HL-60 (cell line): ENCODE results near the gene MACROD1.

Experiments
- DNase-seq, 2 experiments: peaks; one replicate each; pipeline ENCODE4 v3.0.0-alpha.2; 2010 to 2020; ENCODE audit warnings: low read depth in 1 of 2, low spot score in 1 of 2
- H3K27ac ChIP-seq: fragments of 250-450 bp; sonication (Bioruptor Pico); replicated peaks from 2 replicates; pipeline ENCODE4 v1.5.1; 2020; ENCODE audit warnings: mild to moderate bottlenecking, moderate library complexity
- H3K27me3 ChIP-seq: fragments of 250-450 bp; sonication (Bioruptor Pico); 2 replicates; pipeline ENCODE4 v1.5.1; 2021; ENCODE audit warnings: mild to moderate bottlenecking, moderate library complexity; ENCODE audit not compliant: insufficient read depth, poor library complexity, severe bottlenecking
- H3K4me3 ChIP-seq: replicated peaks from 2 replicates; pipeline ENCODE4 v1.5.1; 2011; ENCODE audit warnings: mild to moderate bottlenecking, control low read depth, low read length; ENCODE audit not compliant: insufficient read depth
- CTCF ChIP-seq: IDR thresholded peaks from one replicate; pipeline ENCODE4 v1.5.1; 2011; ENCODE audit warnings: low read length, control low read depth, inconsistent platforms; ENCODE audit not compliant: insufficient read depth
- GABPA ChIP-seq: IDR thresholded peaks from 2 replicates; pipeline ENCODE4 v1.6.1; 2012; ENCODE audit warnings: low read depth
- POLR2AphosphoS5 ChIP-seq: IDR thresholded peaks from 2 replicates; pipeline ENCODE4 v1.6.1; 2012; ENCODE audit warnings: low read depth
- REST ChIP-seq: IDR thresholded peaks from 2 replicates; pipeline ENCODE4 v1.6.1; 2012; ENCODE audit warnings: low read depth; ENCODE audit not compliant: insufficient replicate concordance
- SPI1 ChIP-seq: IDR thresholded peaks from 2 replicates; pipeline ENCODE4 v1.6.1; 2012; ENCODE audit warnings: low read depth, mild to moderate bottlenecking, borderline replicate concordance

The MACROD1 gene

GRCh38 chr11:64120951-64121569, 44.9 kb downstream of the MACROD1 start:
- H3K27me3 ChIP-seq: no peaks in the 10 kb centered on the region
- H3K4me3 ChIP-seq: no peak overlapping the region
- DNase-seq: no peak
- H3K27ac ChIP-seq: no peak overlapping the region
- TF ChIP-seq GABPA (no peak), SPI1 (no peak), REST (no peak), POLR2AphosphoS5 (no peak), CTCF (no peak)

GRCh38 chr11:64119700-64120099, 46.2 kb downstream of the MACROD1 start:
- H3K27me3 ChIP-seq: no peaks in the 10 kb centered on the region
- no peak for DNase-seq
- no peak overlapping the region for H3K4me3 ChIP-seq
- no peak overlapping the region for H3K27ac ChIP-seq
- TF ChIP-seq GABPA: no peak
- TF ChIP-seq SPI1: no peak
- no peak for TF ChIP-seq REST
- TF ChIP-seq CTCF: no peak
- no peak for TF ChIP-seq POLR2AphosphoS5

- H3K4me3 ChIP-seq: no peak overlapping the region
- H3K27me3 ChIP-seq: no peaks in the 10 kb centered on the region
- H3K27ac ChIP-seq: no peak overlapping the region
- TF ChIP-seq GABPA: no peak
- no peak for TF ChIP-seq POLR2AphosphoS5
- no peak for TF ChIP-seq SPI1
- TF ChIP-seq REST: no peak
- no peak for TF ChIP-seq CTCF
- DNase-seq: no peak
Measured at GRCh38 chr11:64118876-64119665, 46.8 kb downstream of the MACROD1 start.
